ENCODE results near the gene ONECUT1. TPM values are rescaled to one million over a fixed set of nuclear protein-coding genes. Genes with fewer than 3 reads are reported as not detected.
A peak's percentile ranks its signal among the peaks of the same experiment; 100 is the strongest.

ONECUT1 gene
- total RNA-seq, 4 donors from 2014 or later: not detected

GRCh38 chr15:52801748-52802085 is 11.6 kb upstream of the ONECUT1 start:
- H3K4me1 ChIP-seq: peaks cover 41 to 59% (median 52%) of the 10 kb centered on the region in 4 donors
- no peak for TF ChIP-seq CTCF (IDR thresholded peaks at IDR 0.05)
- no peak for TF ChIP-seq EP300 (IDR thresholded peaks at IDR 0.05)
- no peak for TF ChIP-seq POLR2A (IDR thresholded peaks at IDR 0.05; ENCODE audit: low read depth)
- TF ChIP-seq POLR2AphosphoS5 (IDR thresholded peaks at IDR 0.05): no peak
- H3K4me3 ChIP-seq: no peak overlapping the region
- no peaks in the 10 kb centered on the region for H3K9me3 ChIP-seq
- H3K27ac ChIP-seq (replicated peaks in 1 of 4): no peak overlapping the region
- no peak for DNase-seq (ENCODE audit: extremely low spot score)
- no peaks in the 10 kb centered on the region for H3K36me3 ChIP-seq
- 39% methylated on average over 13 of the region's 14 CpGs for WGBS
- H3K27me3 ChIP-seq: peaks cover 17 to 100% (median 85%) of the 10 kb centered on the region in 4 donors
- intact Hi-C loops (cut with DNase I): no loop called here

- Histone ChIP-seq H3K36me3 (no peaks in the 10 kb centered on the region), H3K4me1 (peaks cover 39 to 56% (median 49%) of the 10 kb centered on the region in 4 donors), H3K27me3 (peaks cover 17 to 100% (median 83%) of the 10 kb centered on the region in 4 donors), H3K27ac (replicated peaks in 1 of 4) (no peak overlapping the region), H3K9me3 (no peaks in the 10 kb centered on the region), H3K4me3 (no peak overlapping the region)
- intact Hi-C loops (cut with DNase I): no loop called here
- no peak for DNase-seq (ENCODE audit: extremely low spot score)
- TF ChIP-seq EP300 (IDR thresholded peaks at IDR 0.05) (no peak), CTCF (IDR thresholded peaks at IDR 0.05) (no peak), POLR2A (IDR thresholded peaks at IDR 0.05; ENCODE audit: low read depth) (no peak), POLR2AphosphoS5 (IDR thresholded peaks at IDR 0.05) (no peak)
- WGBS: 11% methylated on average over 22 of the region's 44 CpGs
Measured at GRCh38 chr15:52800828-52801747, 11.0 kb upstream of the ONECUT1 start.

DNA sequence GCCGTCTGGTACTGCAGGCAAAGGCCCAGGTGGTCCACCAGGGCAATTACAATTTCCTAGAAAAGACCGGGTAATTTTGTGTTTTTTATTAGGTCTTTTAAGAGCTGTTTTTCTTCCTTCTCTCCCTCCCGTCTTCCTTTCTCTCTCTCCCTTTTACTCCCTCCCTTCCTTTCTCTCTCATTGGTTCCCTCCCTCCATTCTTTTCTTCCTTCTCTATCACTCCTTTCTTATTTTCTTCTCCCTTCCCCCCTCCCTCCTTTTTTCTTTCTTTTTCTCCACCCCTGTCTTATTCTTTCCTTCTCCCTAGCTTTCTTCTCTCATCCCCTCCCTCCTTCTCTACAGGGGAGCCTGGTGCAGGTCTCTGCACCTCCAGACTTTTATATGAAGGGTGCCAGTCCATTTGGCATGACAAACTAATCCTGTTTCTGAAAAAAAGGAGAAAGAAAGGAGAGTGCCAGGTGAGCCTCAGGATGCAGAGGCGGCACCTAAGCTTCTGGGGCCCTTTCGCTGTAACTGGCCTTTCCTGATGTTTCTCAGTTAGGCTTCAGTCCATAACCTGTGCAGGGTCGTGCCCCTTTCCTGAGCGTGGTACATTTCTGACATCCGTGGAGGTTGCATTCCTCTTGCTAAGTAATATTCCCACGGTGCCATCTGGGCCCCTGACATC is 9.1 kb upstream of the ONECUT1 start:
- DNase-seq (ENCODE audit: extremely low spot score): no peak

DNA sequence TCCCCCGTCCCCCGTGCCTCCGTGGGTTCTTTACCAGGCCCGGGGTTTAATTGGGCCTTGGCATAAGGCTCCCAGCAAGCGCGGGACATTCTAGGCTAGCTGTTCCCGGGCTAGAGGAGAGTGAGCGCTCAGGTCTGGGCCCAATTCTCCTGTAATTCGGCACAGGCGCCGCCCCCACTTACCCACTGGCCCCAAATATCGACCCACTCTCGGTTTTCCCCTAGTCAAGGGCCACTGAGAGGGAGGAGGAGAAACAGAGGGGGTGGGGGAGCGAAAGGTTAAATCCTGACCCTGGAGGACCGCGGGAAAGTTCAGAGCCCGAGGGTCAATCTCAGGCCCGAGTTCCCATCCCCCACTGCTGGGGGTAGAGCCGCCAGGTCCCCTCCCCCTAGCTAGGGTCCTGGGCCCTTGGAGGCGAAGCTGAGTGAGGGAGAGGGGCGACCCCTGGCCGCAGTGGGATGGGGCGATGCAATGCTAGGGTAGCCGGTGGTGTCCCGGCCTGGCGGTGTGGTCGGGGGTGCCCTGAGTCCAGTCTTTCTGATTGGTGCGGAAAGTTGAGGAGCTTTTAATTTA is 8.5 kb upstream of the ONECUT1 start:
- no peak for TF ChIP-seq EP300 (IDR thresholded peaks at IDR 0.05)
- no peak for TF ChIP-seq CTCF (IDR thresholded peaks at IDR 0.05)
- TF ChIP-seq POLR2AphosphoS5 (IDR thresholded peaks at IDR 0.05): no peak
- peaks cover 14 to 31% (median 29%) of the 10 kb centered on the region in 4 donors for H3K4me1 ChIP-seq
- WGBS: 8% methylated on average over 24 of the region's 28 CpGs
- H3K4me3 ChIP-seq: peak overlapping the region in 1 of 4 donors; percentile 18
- H3K36me3 ChIP-seq: no peaks in the 10 kb centered on the region
- no peaks in the 10 kb centered on the region for H3K9me3 ChIP-seq
- no peak overlapping the region for H3K27ac ChIP-seq (replicated peaks in 1 of 4)
- peaks cover 15 to 100% (median 84%) of the 10 kb centered on the region in 4 donors for H3K27me3 ChIP-seq
- intact Hi-C loops (cut with DNase I): no loop called here
- DNase-seq (ENCODE audit: extremely low spot score): no peak

More for the DNA sequence above, 9.1 kb upstream of the ONECUT1 start:
- Histone ChIP-seq H3K27ac (replicated peaks in 1 of 4) (no peak overlapping the region), H3K9me3 (no peaks in the 10 kb centered on the region), H3K4me3 (no peak overlapping the region), H3K36me3 (no peaks in the 10 kb centered on the region), H3K4me1 (peaks cover 21 to 38% (median 35%) of the 10 kb centered on the region in 4 donors), H3K27me3 (peaks cover 15 to 100% (median 86%) of the 10 kb centered on the region in 4 donors)
- intact Hi-C loops (cut with DNase I): no loop called here
- 27% methylated on average over 9 of the region's 9 CpGs for whole genome bisulfite sequencing
- TF ChIP-seq EP300 (IDR thresholded peaks at IDR 0.05): no peak
- TF ChIP-seq CTCF (IDR thresholded peaks at IDR 0.05): no peak
- no peak for TF ChIP-seq POLR2AphosphoS5 (IDR thresholded peaks at IDR 0.05)
- no peak for TF ChIP-seq POLR2A (IDR thresholded peaks at IDR 0.05; ENCODE audit: low read depth)

All from esophagus muscularis mucosa (tissue), 4 donors.